GM10847 (cell line): ENCODE results near the gene PREX1.

Source experiments
- POLR2A ChIP-seq: IDR thresholded peaks from 2 replicates; pipeline ENCODE4 v1.6.1; 2011; ENCODE audit not compliant: insufficient read length; ENCODE audit errors: extremely low read depth

Gene PREX1

GRCh38 chr20:48821261-48821920, 6.4 kb downstream of the PREX1 start:
- TF ChIP-seq POLR2A: no peak

DNA sequence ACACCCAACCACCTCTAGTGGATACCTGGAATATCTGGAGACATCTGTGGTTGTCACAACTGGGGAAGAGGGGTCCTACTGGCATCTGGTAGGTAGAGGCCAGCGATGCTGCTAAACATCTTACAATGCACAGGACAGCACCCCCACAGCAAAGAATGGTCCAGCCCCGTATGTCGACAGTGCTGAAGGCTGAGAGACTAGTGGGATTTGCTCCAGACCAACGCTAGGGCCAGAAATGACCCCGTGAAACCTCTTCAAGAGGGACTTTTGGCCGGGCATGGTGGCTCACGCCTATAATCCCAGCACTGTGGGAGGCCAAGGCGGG, 7.2 kb downstream of the PREX1 start:
- TF ChIP-seq POLR2A: no peak

GRCh38 chr20:48819821-48820648, 7.8 kb downstream of the PREX1 start:
- no peak for TF ChIP-seq POLR2A

DNA sequence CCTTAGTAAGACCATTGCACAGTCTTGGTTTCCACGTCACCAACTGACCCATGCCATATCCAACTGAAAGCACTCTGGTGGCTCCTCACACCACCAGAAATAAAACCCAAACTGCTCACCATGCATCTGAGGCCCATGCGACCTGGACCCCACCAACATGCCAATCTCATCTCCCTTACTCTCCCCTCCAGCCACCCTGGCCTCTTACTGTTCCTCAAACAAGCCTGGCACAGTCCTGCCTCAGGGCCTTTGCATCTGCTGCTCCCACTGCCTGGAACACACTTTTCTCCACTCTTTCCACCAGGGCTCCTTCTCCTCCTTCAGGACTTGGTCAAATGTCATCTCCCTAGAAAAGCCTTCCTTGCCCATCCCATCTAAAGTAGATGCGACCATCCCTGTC, 8.7 kb downstream of the PREX1 start:
- no peak for TF ChIP-seq POLR2A

DNA sequence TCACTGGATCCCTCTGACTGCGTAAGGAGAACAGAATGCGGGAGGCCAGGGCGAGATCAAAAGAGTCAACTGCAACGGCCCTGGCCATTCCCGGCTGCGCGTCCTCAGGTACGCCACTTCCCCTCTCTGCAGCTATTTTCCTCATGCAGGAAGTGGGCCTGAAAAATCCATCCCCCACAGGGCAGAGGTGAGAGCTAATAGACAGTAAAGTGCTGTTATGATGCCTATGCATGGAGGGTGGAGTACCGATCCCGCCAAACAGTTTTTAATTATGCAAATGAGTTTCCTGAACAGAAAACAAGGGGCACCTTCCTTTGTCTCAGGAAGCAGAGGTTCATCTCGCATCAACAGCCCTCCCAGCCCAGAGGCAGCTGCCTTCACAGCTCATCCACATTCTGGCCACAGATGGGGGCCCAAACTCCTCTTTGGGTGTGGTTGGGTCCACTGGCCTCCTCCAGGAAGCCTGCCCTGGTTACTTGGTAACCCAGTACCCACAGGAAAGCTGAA, 9.3 kb downstream of the PREX1 start:
- TF ChIP-seq POLR2A: no peak

DNA sequence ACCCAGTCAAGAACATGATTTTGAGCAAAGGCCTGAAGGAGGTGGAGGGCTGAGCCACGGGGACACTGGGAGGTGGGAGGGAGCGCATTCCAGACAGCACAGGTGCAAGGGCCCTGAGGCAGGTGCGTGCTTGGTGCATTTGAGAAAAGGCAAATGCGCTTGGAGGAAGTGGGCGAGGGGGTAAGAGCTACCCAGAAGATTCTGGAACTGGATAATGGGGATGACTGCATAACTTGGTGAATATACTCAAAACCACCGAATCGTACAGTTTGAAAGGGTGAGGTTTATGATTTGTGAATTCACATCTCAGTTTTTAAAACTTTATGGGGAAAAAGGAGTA, 9.8 kb downstream of the PREX1 start:
- no peak for TF ChIP-seq POLR2A

DNA sequence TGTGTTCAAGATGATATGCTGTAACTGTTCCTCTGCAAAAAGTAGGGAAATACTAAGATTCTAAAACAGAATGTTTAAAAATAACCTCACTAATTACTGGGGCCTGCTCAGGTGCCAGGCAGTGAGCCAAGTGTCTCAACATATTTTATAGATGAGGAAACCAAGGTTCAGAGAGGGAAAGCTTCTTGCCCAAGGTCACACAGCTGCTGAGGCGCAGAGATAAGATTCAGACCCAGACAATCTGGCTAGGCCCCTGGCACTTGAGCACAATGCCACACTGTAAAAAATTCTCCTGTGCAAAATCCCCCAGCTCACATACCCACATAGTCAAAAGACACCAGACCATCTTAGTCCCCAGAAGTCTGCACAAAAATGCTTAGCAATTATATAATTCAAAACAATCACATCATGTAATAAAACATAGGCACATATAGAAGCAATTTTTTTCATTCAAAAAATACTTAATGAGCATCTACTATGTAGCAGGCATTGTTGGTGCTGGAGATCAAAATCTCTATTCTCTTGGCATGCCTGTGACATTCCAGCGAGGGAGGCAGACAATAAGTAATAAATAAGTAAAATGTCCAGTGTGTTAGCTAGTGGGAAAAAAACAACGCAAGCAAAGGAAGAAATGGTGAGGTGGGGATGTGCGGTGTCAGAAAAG, 10.3 kb downstream of the PREX1 start:
- no peak for TF ChIP-seq POLR2A

GRCh38 chr20:48816282-48817205, 11.3 kb downstream of the PREX1 start:
- TF ChIP-seq POLR2A: no peak

DNA sequence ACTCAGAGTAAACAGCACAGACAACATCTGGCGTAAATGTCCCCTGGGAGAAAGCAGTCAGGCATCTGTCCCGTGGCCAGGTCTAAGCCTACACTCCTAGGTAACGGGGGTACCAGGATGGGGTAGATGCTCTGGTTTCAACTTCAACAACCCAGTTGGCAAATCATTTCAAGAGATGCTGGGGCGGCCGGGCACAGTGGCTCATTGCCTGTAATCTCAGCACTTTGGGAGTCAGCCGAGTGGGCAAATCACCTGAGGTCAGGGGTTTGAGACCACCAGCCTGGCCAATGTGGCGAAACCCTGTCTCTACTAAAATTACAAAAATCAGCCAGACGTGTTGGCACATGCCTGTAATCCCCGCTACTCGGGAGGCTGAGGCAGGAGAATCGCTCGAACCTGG, 12.3 kb downstream of the PREX1 start:
- TF ChIP-seq POLR2A: no peak

DNA sequence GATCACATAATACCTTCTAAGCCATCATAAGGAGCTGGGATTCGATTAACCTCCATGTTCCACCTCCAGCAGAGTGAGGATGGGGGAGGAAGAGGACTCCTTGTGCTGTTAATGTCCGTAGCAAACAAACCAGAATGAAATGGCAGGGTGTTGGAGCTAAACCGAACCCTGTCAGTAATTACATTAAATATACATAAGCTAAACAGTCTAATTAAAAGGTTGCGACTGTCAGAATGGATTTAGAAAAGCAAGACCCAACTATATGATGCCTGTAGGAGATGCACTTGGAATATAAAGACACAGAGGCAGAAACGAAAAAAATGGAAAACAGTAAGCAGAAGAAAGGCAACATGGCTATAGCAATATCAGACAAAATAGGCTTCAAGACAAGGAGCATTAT, 13.2 kb downstream of the PREX1 start:
- no peak for TF ChIP-seq POLR2A

GRCh38 chr20:48813930-48814546, 13.8 kb downstream of the PREX1 start:
- no peak for TF ChIP-seq POLR2A

DNA sequence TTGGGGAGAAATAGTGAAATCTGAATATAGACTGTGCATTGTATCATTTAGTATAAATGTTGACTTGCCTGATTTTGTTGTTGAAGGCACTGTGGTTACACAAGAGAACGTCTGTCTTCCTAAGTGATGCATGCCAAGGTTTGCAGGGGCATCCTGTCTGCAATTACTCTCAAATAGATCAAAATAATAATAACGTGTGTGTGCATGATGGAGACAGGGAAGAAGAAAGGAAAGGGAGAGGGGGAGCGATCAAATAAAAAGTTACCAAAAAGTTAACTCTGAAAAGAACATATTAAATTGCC, 14.4 kb downstream of the PREX1 start:
- TF ChIP-seq POLR2A: no peak

DNA sequence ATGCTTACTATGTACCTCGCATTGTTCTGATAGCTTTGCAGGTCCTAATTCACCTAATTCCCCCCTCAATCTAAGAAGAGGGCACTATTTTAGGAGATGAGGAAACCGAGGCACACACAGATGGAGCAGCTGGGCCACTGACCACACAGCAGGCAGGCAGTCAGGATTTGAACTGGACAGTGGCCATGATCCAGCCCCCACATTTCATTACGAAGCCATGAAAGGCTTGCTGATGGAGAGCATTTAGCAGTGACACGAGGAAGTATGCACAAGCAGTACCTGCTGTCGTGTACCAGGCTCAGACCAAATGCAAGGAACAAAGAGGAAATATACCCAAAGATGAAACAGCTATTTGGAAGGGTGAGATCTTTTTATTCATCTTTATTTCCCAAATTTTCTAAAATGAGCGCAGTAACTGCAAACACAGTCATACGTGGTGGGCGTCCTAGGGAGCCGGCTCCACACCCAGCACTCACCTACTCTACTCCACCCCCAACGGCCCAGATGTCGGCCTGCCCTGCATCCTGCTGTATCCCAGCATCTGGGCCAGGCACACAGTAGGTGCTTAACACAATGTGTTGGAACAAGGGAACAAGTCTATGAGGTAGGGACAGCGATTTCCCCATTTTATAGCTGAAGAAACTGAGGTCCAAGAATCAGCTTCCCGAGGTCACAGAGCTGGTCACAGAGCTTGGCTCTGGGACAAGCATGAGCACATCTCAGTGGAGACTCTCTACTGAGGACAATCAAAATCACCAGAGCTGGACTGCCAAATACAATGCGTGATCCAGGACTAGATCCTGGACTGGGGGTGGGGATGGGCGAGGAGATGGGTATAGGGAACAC, 15.0 kb downstream of the PREX1 start:
- no peak for TF ChIP-seq POLR2A

DNA sequence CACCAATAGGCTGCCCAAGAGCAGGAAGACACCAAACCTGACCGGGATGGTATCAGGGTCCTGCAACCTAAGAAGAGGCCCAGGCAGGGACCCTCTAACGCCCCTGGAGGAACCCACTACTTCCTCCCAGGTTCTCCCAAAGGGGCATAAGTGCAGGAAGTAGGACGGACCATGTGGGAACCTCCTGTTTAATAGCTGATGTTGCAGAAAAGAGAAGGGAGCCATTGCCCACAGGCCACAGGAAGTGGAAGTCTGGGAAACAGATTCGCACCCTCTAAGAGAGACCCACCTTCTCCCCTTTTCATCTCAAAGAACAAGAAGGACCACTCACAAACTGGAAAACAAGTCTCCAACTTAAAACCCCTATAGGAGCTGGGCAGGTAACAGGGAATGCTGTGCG, 18.1 kb downstream of the PREX1 start:
- TF ChIP-seq POLR2A: no peak
